IPS-15b (cell line): ENCODE measurements around the gene GABARAPL2.

Source experiments
- H3K27me3 ChIP-seq: one replicate; pipeline ENCODE4 v1.6.1; 2013; ENCODE audit warnings: low read length; ENCODE audit not compliant: control insufficient read depth, insufficient read depth
- H3K36me3 ChIP-seq: one replicate; pipeline ENCODE4 v1.6.1; 2013; ENCODE audit warnings: low read length; ENCODE audit not compliant: control insufficient read depth, insufficient read depth
- H3K4me1 ChIP-seq: one replicate; pipeline ENCODE4 v1.6.1; 2013; ENCODE audit warnings: mild to moderate bottlenecking, low read length; ENCODE audit not compliant: control insufficient read depth, insufficient read depth
- H3K4me3 ChIP-seq: one replicate; pipeline ENCODE4 v1.5.1; 2013; ENCODE audit warnings: low read depth, low read length
- H3K9ac ChIP-seq: one replicate; pipeline ENCODE4 v1.6.1; 2013; ENCODE audit warnings: low read depth, mild to moderate bottlenecking, low read length
- H3K9me3 ChIP-seq: one replicate; pipeline ENCODE4 v1.6.1; 2013; ENCODE audit warnings: mild to moderate bottlenecking, low read length; ENCODE audit not compliant: control insufficient read depth, insufficient read depth

Gene GABARAPL2

GRCh38 chr16:75566040-75566757, at the start of gene GABARAPL2:
Gene GABARAPL2, plus strand, starts transcription at chr16:75566379. Its CDS starts 108 bp downstream, at chr16:75566487.
- H3K9me3 ChIP-seq = no peaks in the 10 kb centered on the region
- peaks cover 19% of the 10 kb centered on the region for H3K36me3 ChIP-seq
- peak within 1 kb of the TSS; percentile 67 for H3K9ac ChIP-seq
- peak within 1 kb of the TSS; percentile 71 for H3K4me3 ChIP-seq
- H3K27me3 ChIP-seq = no peaks in the 10 kb centered on the region
- H3K4me1 ChIP-seq = peaks cover 6% of the 10 kb centered on the region

- Histone ChIP-seq H3K4me3 (no peak overlapping the region), H3K9me3 (no peaks in the 10 kb centered on the region), H3K4me1 (peaks cover 3% of the 10 kb centered on the region), H3K27me3 (no peaks in the 10 kb centered on the region), H3K36me3 (no peaks in the 10 kb centered on the region), H3K9ac (no peak overlapping the region)
Measured at GRCh38 chr16:75519175-75519574, 47.0 kb upstream of the GABARAPL2 start.

- H3K36me3 ChIP-seq = no peaks in the 10 kb centered on the region
- no peak overlapping the region for H3K9ac ChIP-seq
- H3K4me1 ChIP-seq = no peaks in the 10 kb centered on the region
- no peak overlapping the region for H3K4me3 ChIP-seq
- no peaks in the 10 kb centered on the region for H3K27me3 ChIP-seq
- no peaks in the 10 kb centered on the region for H3K9me3 ChIP-seq
Measured at GRCh38 chr16:75526032-75526790, 40.0 kb upstream of the GABARAPL2 start.

- no peak overlapping the region for H3K9ac ChIP-seq
- no peaks in the 10 kb centered on the region for H3K36me3 ChIP-seq
- H3K27me3 ChIP-seq = no peaks in the 10 kb centered on the region
- H3K4me1 ChIP-seq = no peaks in the 10 kb centered on the region
- H3K9me3 ChIP-seq = no peaks in the 10 kb centered on the region
- H3K4me3 ChIP-seq = no peak overlapping the region
Measured at GRCh38 chr16:75527825-75528299, 38.3 kb upstream of the GABARAPL2 start.

GRCh38 chr16:75529056-75529905, 36.9 kb upstream of the GABARAPL2 start:
- H3K9ac ChIP-seq = no peak overlapping the region
- no peaks in the 10 kb centered on the region for H3K4me1 ChIP-seq
- no peaks in the 10 kb centered on the region for H3K9me3 ChIP-seq
- no peak overlapping the region for H3K4me3 ChIP-seq
- H3K27me3 ChIP-seq = no peaks in the 10 kb centered on the region
- no peaks in the 10 kb centered on the region for H3K36me3 ChIP-seq

GRCh38 chr16:75529959-75530358, 36.2 kb upstream of the GABARAPL2 start:
- H3K4me3 ChIP-seq = no peak overlapping the region
- H3K4me1 ChIP-seq = no peaks in the 10 kb centered on the region

GRCh38 chr16:75532142-75532765, 33.9 kb upstream of the GABARAPL2 start:
- H3K9me3 ChIP-seq = no peaks in the 10 kb centered on the region
- H3K36me3 ChIP-seq = no peaks in the 10 kb centered on the region
- peaks cover 2% of the 10 kb centered on the region for H3K27me3 ChIP-seq
- H3K4me3 ChIP-seq = no peak overlapping the region
- H3K9ac ChIP-seq = peak overlapping the region; percentile 37
- H3K4me1 ChIP-seq = peaks cover 4% of the 10 kb centered on the region

More at GRCh38 chr16:75529959-75530358, 36.2 kb upstream of the GABARAPL2 start:
- H3K27me3 ChIP-seq = peaks cover under 1% of the 10 kb centered on the region
- H3K9ac ChIP-seq = no peak overlapping the region
- H3K36me3 ChIP-seq = no peaks in the 10 kb centered on the region
- no peaks in the 10 kb centered on the region for H3K9me3 ChIP-seq

- Histone ChIP-seq H3K4me3 (no peak overlapping the region), H3K27me3 (peaks cover 2% of the 10 kb centered on the region), H3K36me3 (no peaks in the 10 kb centered on the region), H3K9me3 (no peaks in the 10 kb centered on the region), H3K4me1 (peaks cover 4% of the 10 kb centered on the region), H3K9ac (peak overlapping the region; percentile 37)
Measured at GRCh38 chr16:75532791-75533190, 33.4 kb upstream of the GABARAPL2 start.

- Histone ChIP-seq H3K36me3 (no peaks in the 10 kb centered on the region), H3K27me3 (peaks cover 2% of the 10 kb centered on the region), H3K9ac (no peak overlapping the region)
Measured at GRCh38 chr16:75534560-75535205, 31.5 kb upstream of the GABARAPL2 start.

GRCh38 chr16:75535211-75535843, 30.9 kb upstream of the GABARAPL2 start:
- Histone ChIP-seq H3K27me3 (peaks cover 2% of the 10 kb centered on the region), H3K4me1 (peaks cover 4% of the 10 kb centered on the region), H3K9me3 (no peaks in the 10 kb centered on the region), H3K4me3 (no peak overlapping the region), H3K36me3 (no peaks in the 10 kb centered on the region), H3K9ac (no peak overlapping the region)

More at GRCh38 chr16:75534560-75535205, 31.5 kb upstream of the GABARAPL2 start:
- Histone ChIP-seq H3K4me1 (peaks cover 4% of the 10 kb centered on the region), H3K9me3 (no peaks in the 10 kb centered on the region), H3K4me3 (no peak overlapping the region)
